ENCODE data around the gene RAB10.

DNA sequence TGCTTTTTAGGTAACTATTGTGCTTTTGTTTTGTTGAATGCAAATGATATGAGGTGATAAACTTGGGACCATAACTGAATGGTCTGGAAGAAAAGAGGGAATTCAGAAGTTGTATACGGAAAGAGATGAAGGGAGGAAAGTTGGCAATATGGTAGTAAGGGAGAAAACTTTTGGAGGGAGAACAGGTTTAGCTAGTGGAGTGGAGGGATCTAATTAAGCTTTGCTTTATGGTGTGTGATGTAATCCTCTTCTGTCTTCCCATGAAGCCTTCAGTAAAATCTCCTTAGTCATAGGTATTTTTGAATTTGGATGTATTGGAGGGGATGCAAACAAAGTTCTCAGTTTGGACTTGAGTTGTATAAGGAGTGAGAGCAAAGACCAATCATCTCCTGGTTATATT is 20.2 kb upstream of the RAB10 start:
- no peak for TF ChIP-seq CTCF (IDR thresholded peaks at IDR 0.05)
- no peak for TF ChIP-seq POLR2A (IDR thresholded peaks at IDR 0.05)

Data from thyroid gland (tissue), 4 donors.